ENCODE results near the gene THADA. TPM values are rescaled to one million over a fixed set of nuclear protein-coding genes. Genes with fewer than 3 reads are reported as not detected.
A peak's percentile ranks its signal among the peaks of the same experiment; 100 is the strongest.

THADA gene
- total RNA-seq, 4 donors from 2014 or later: 31.2 to 68.8 (median 54.9) TPM

DNA sequence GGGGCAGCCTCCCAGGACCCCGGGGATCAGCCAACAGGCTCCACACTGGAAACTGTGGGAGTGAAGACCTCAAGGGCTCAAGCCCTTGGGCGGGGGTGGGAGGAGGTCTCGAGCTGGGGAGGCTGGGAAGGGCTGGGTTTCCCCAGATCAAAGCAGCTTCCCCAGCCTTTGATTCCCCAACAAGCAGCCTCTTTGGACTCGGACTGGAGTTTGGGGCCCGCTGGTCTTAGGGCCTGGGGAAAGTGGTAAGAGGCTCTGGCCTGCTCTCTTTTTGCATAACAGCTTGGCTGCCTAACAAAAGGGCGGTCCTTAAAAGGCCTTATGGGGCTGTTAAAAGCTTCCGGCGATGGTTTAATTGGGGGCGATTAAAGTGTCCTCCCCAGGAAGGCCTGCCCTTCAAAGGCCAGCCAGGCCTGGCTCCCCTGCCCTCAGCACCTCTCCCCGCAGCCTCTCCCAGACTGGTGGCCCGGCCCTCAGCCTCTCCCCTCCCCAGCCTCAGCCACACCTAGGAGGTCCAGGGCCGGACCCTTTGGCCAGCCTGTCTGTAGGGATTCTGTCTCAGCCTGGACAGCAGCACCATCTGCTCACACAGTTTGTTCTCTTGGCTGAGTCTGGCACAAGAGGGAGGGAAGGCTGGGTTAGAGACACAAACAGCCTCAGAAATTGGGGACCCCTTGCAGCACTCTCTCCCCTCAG lies 409.0 kb downstream of the THADA start:
- no peak overlapping the region for H3K4me3 ChIP-seq
- intact Hi-C loops (cut with DNase I; ENCODE audit: low total_unique reads): no loop called here
- TF ChIP-seq POLR2A (IDR thresholded peaks at IDR 0.05) (no peak), CTCF (IDR thresholded peaks at IDR 0.05) (no peak)
- peaks cover 0 to 3% of the 10 kb centered on the region in 2 donors for H3K4me1 ChIP-seq
- H3K27ac ChIP-seq: peak overlapping the region; percentile 15 to 60
- peak; percentile 69 to 72 for DNase-seq
- H3K27me3 ChIP-seq: no peaks in the 10 kb centered on the region
- H3K36me3 ChIP-seq: no peaks in the 10 kb centered on the region
- H3K9me3 ChIP-seq: no peaks in the 10 kb centered on the region

- no peak for TF ChIP-seq CTCF (IDR thresholded peaks at IDR 0.05)
- no peak for TF ChIP-seq POLR2A (IDR thresholded peaks at IDR 0.05)
- H3K4me3 ChIP-seq: no peak overlapping the region
- DNase-seq: no peak
- H3K9me3 ChIP-seq: no peaks in the 10 kb centered on the region
- no peaks in the 10 kb centered on the region for H3K36me3 ChIP-seq
- H3K27ac ChIP-seq: peak overlapping the region; percentile 15 to 60
- H3K4me1 ChIP-seq: peaks cover 0 to 3% of the 10 kb centered on the region in 2 donors
- intact Hi-C loops (cut with DNase I; ENCODE audit: low total_unique reads): no loop called here
- no peaks in the 10 kb centered on the region for H3K27me3 ChIP-seq
Observed at GRCh38 chr2:43186321-43186678, 409.5 kb downstream of the THADA start.

GRCh38 chr2:43185146-43185545 lies 410.7 kb downstream of the THADA start:
- peaks cover 0 to 3% of the 10 kb centered on the region in 2 donors for H3K4me1 ChIP-seq
- no peaks in the 10 kb centered on the region for H3K27me3 ChIP-seq
- no peaks in the 10 kb centered on the region for H3K36me3 ChIP-seq
- H3K27ac ChIP-seq: no peak overlapping the region
- no peak for DNase-seq
- no peak overlapping the region for H3K4me3 ChIP-seq
- no peaks in the 10 kb centered on the region for H3K9me3 ChIP-seq
- TF ChIP-seq CTCF (IDR thresholded peaks at IDR 0.05): no peak
- no peak for TF ChIP-seq POLR2A (IDR thresholded peaks at IDR 0.05)
- intact Hi-C loops (cut with DNase I; ENCODE audit: low total_unique reads): no loop called here

GRCh38 chr2:43184339-43184895 lies 411.4 kb downstream of the THADA start:
- H3K27ac ChIP-seq: no peak overlapping the region
- TF ChIP-seq CTCF (IDR thresholded peaks at IDR 0.05): no peak
- no peak for TF ChIP-seq POLR2A (IDR thresholded peaks at IDR 0.05)
- H3K4me3 ChIP-seq: no peak overlapping the region

DNA sequence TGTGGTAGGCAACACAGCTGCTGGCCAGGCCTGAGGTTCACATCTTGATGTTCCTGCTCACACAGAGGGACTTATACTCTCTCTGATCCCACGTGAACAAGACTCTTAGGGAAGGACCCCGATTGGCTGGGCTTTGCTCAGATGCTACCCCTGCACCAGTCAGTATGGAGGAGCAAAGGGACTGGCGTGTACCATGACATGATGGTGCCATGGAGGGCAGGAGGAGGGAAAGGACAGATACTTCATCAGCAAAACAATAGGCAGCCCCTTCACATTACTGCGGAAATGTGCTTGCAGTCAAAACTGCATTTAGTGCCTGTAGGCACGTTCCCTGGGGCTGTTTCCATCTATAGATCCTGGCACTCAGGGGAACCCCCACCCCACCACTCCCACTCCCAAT lies 412.1 kb downstream of the THADA start:
- no peak overlapping the region for H3K27ac ChIP-seq
- intact Hi-C loops (cut with DNase I; ENCODE audit: low total_unique reads): no loop called here
- no peaks in the 10 kb centered on the region for H3K36me3 ChIP-seq
- H3K4me1 ChIP-seq: peaks cover 3 to 9% of the 10 kb centered on the region in 2 donors
- H3K9me3 ChIP-seq: no peaks in the 10 kb centered on the region
- no peak overlapping the region for H3K4me3 ChIP-seq
- no peaks in the 10 kb centered on the region for H3K27me3 ChIP-seq
- TF ChIP-seq CTCF (IDR thresholded peaks at IDR 0.05): no peak
- no peak for TF ChIP-seq POLR2A (IDR thresholded peaks at IDR 0.05)
- DNase-seq: no peak

More at GRCh38 chr2:43184339-43184895, 411.4 kb downstream of the THADA start:
- no peaks in the 10 kb centered on the region for H3K27me3 ChIP-seq
- DNase-seq: no peak
- intact Hi-C loops (cut with DNase I; ENCODE audit: low total_unique reads): no loop called here
- no peaks in the 10 kb centered on the region for H3K9me3 ChIP-seq
- peaks cover 3% of the 10 kb centered on the region in 2 donors for H3K4me1 ChIP-seq
- H3K36me3 ChIP-seq: no peaks in the 10 kb centered on the region
